Measurements from ENCODE around the gene XRCC5.

- no peak for TF ChIP-seq CTCF (IDR thresholded peaks at IDR 0.05)
- TF ChIP-seq ZFX (IDR thresholded peaks at IDR 0.05; ENCODE audit: borderline replicate concordance) = no peak
These were observed 24.6 kb upstream of the XRCC5 start for GRCh38 chr2:216084547-216084946.
